ENCODE measurements around the gene ADRA2C. TPM values are rescaled to one million over a fixed set of nuclear protein-coding genes. Genes with fewer than 3 reads are reported as not detected.

Gene ADRA2C
- total RNA-seq, 4 donors from 2014 or later = 2.3 to 14.9 (median 6.5) TPM

DNA sequence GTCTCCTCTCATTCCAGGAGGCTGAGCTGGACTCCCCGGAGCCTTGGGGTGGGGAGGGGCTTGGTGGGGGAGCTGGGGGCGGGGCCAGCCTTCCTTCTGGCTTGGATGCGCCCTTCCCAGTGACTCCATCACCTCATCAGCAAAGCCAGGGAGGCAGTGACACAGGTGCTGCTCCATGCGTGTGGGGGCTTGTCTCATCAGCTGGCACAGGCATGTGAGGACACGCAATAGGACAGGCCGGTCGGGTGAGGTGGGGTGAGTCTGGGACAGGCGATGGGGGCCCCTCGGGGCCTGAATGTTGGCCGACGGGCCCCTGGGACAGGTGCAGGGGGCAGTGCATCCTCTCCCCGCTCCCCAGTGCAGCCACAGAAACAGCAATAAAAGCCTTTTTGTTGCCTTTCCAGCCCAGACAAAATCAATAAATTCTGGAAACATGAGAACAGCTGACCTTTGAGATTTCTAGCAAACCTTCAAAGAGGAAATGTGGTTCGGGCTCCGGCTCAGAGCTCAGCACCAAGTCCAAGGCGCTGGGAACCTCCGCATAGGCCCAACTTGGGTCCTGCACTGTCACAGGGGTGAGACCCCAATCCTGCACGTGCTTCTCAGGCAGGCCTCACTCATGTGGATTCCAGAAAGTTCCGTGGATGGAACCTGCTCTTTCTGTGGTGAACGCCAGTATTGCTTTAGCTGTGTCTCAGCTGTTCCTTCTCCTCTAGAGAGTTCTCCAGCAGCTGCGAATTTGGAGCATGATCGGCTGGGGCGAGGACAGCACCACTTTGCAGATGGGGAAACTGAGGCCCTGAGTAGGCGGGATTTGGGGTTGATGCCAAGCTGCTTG is 18.5 kb downstream of the ADRA2C start:
- TF ChIP-seq, protein P1, sequence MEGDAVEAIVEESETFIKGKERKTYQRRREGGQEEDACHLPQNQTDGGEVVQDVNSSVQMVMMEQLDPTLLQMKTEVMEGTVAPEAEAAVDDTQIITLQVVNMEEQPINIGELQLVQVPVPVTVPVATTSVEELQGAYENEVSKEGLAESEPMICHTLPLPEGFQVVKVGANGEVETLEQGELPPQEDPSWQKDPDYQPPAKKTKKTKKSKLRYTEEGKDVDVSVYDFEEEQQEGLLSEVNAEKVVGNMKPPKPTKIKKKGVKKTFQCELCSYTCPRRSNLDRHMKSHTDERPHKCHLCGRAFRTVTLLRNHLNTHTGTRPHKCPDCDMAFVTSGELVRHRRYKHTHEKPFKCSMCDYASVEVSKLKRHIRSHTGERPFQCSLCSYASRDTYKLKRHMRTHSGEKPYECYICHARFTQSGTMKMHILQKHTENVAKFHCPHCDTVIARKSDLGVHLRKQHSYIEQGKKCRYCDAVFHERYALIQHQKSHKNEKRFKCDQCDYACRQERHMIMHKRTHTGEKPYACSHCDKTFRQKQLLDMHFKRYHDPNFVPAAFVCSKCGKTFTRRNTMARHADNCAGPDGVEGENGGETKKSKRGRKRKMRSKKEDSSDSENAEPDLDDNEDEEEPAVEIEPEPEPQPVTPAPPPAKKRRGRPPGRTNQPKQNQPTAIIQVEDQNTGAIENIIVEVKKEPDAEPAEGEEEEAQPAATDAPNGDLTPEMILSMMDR (IDR thresholded peaks at IDR 0.05) = peak in 1 of 3 donors; percentile 39
- TF ChIP-seq POLR2A (IDR thresholded peaks at IDR 0.05) = no peak
- intact Hi-C loops (cut with DNase I; ENCODE audit: low total_unique reads) = no loop called here
- 47 to 65% methylated on average over 23 of the region's 23 CpGs for WGBS, 2 donors

DNA sequence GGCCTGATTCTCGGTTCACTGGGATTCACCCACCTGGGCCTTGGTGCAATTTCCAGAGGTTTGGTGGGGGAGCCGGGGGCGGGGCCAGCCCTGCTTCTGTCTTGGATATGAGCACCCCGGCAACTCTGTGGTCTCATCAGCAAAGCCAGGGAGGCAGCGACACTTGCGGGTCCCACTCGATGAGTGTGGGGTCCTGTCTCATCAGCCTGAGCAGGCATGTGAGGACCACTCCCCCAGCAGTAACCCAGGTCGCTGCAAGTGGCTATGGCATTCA is 19.0 kb downstream of the ADRA2C start:
- H3K4me3 ChIP-seq (ENCODE audit: low read depth, poor library complexity, severe bottlenecking) = no peak overlapping the region
- TF ChIP-seq POLR2A (IDR thresholded peaks at IDR 0.05) = no peak
- TF ChIP-seq, protein P1 (IDR thresholded peaks at IDR 0.05) = no peak
- 75 to 89% methylated on average over 3 to 5 of the region's 8 CpGs for WGBS, 2 donors
- intact Hi-C loops (cut with DNase I; ENCODE audit: low total_unique reads) = no loop called here
- DNase-seq (ENCODE audit: low spot score in 2 of 2) = no peak

More for the DNA sequence above, 18.5 kb downstream of the ADRA2C start:
- no peak overlapping the region for H3K4me3 ChIP-seq (ENCODE audit: low read depth, poor library complexity, severe bottlenecking)
- no peak for DNase-seq (ENCODE audit: low spot score in 2 of 2)

DNA sequence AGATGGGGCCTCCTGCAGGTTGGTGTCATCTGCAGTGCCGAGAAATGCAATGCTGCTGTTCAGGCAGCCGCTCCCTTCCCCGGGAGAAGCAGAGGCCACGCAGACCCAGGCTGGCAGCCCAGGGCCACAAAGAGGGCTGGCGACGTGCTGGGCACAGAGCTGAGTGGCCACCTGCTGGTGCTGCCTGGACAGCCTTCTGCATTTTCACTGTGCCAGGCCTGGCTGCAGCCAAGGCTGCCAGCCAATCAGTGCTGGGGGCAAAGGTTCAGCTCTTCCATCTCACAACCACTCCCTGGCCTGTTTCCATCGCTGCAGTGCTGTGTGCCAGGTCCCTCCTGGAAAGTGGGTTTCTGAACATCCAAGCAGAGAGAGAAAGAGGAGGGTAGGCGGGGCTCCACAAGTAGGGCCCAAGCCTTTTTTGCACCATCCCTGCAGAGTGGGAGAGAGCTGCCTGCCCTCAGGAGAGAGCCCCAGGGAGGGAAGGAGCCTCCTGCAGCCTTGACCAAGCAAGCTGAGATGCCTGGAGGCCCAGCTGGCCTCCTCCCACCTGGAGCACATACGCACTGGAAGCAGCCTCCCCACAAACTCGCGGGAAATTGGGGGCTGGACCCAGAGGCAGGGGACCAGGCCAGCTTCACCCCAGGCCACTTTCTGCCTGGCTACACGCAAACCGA is 20.1 kb downstream of the ADRA2C start:
- DNase-seq (ENCODE audit: low spot score in 2 of 2) = no peak
- no peak overlapping the region for H3K4me3 ChIP-seq (ENCODE audit: low read depth, poor library complexity, severe bottlenecking)
- 56 to 60% methylated on average over 12 to 13 of the region's 13 CpGs for WGBS, 2 donors
- intact Hi-C loops (cut with DNase I; ENCODE audit: low total_unique reads) = no loop called here
- no peak for TF ChIP-seq POLR2A (IDR thresholded peaks at IDR 0.05)
- TF ChIP-seq, protein P1 (IDR thresholded peaks at IDR 0.05) = no peak

DNA sequence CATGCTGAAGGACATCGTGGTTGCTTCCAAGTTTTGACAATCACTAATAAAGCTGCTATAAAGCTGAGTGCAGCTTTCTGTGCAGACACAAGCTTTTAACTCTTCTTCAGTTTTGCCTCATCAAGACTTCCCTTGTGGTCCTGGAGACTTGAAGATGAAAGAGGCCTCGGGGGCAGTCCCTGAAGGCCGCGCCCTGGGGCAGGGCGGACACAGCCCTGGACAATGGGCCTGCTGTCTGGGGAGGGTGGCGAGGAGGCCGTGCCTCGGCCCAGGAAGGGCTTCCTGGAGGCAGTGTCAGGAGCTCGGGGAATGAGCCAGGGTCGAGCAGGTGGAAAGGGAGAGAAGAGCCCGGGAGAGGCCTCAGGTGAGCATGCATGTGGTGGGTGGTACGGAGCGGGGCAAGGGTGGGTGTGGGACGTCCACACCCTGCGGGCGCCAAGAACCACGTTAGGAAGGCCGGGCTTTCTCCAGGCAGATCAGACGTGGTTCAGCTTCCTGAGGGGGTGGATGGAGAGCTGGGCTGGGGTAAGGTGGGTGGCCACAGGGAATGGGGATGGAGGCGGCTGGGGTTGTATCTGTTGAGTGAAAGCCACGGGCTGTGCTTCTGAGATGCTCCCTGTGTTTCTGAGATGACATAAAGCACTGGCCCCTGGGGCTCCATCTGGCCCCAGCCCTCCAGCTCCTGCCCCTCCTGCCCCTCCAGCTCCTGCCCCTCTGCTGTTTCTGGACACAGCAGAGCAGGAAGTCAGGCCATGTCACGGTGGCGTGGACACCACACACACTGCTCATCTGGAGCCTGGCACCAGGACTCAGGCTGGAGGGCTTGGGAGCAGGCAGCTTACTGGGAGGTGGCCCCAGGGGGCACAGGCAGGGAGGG is 21.5 kb downstream of the ADRA2C start:
- no peak for TF ChIP-seq POLR2A (IDR thresholded peaks at IDR 0.05)
- TF ChIP-seq, protein P1 (IDR thresholded peaks at IDR 0.05) = no peak
- 78 to 79% methylated on average over 23 of the region's 23 CpGs for WGBS, 2 donors

DNA sequence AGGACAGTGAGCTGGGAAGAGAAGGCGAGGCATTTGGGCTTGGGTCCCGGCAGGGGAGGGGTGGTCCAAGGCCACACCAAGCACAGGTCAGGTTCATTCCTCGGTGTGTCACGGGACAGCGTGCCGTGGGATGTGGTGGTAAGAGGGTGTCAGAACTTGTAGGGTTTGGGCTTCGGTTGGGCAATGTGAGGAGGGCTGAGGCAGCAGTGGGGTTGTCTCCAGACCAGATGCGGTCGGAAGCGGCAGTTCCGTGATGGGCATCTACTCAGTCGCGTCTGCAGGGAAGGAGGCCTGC is 22.1 kb downstream of the ADRA2C start:
- TF ChIP-seq, protein P1 (IDR thresholded peaks at IDR 0.05) = no peak
- no peak for TF ChIP-seq POLR2A (IDR thresholded peaks at IDR 0.05)
- intact Hi-C loops (cut with DNase I; ENCODE audit: low total_unique reads) = no loop called here
- 84 to 86% methylated on average over 13 of the region's 13 CpGs for WGBS, 2 donors
- H3K4me3 ChIP-seq (ENCODE audit: low read depth, poor library complexity, severe bottlenecking) = no peak overlapping the region
- DNase-seq (ENCODE audit: low spot score in 2 of 2) = no peak

More for the DNA sequence above, 21.5 kb downstream of the ADRA2C start:
- no peak for DNase-seq (ENCODE audit: low spot score in 2 of 2)
- no peak overlapping the region for H3K4me3 ChIP-seq (ENCODE audit: low read depth, poor library complexity, severe bottlenecking)
- intact Hi-C loops (cut with DNase I; ENCODE audit: low total_unique reads) = no loop called here

All from lower leg skin (tissue), 4 donors.